DLD1 (cell line): ENCODE measurements around the gene PLBD2.

Experiments used
- in situ Hi-C: cut with HindIII; loops from 2 replicates; pipeline ENCODE4 v1.10.0; 2017; ENCODE audit warnings: low sequenced_read_pairs

The PLBD2 gene

GRCh38 chr12:113439606-113440030 is 81.2 kb downstream of the PLBD2 start:
- in situ Hi-C loops: no loop called here

GRCh38 chr12:113440336-113440735 is 81.9 kb downstream of the PLBD2 start:
- in situ Hi-C loops: no loop called here
